IPS-18a (cell line): ENCODE measurements around the gene MAP3K15.

Source experiments
- H3K27ac ChIP-seq: one replicate; pipeline ENCODE4 v1.5.1; 2013; ENCODE audit warnings: low read length
- H3K27me3 ChIP-seq: one replicate; pipeline ENCODE4 v1.6.1; 2013; ENCODE audit warnings: mild to moderate bottlenecking, low read length; ENCODE audit not compliant: control insufficient read depth, insufficient read depth
- H3K36me3 ChIP-seq: one replicate; pipeline ENCODE4 v1.6.1; 2013; ENCODE audit warnings: low read depth, low read length; ENCODE audit not compliant: control insufficient read depth
- H3K4me1 ChIP-seq: one replicate; pipeline ENCODE4 v1.6.1; 2013; ENCODE audit warnings: low read depth, low read length; ENCODE audit not compliant: control insufficient read depth
- H3K4me3 ChIP-seq: one replicate; pipeline ENCODE4 v1.5.1; 2013; ENCODE audit warnings: low read length
- H3K9ac ChIP-seq: one replicate; pipeline ENCODE4 v1.6.1; 2013; ENCODE audit warnings: mild to moderate bottlenecking, low read length, moderate library complexity
- H3K9me3 ChIP-seq: one replicate; pipeline ENCODE4 v1.6.1; 2013; ENCODE audit warnings: low read depth, low read length; ENCODE audit not compliant: control insufficient read depth

The MAP3K15 gene

DNA sequence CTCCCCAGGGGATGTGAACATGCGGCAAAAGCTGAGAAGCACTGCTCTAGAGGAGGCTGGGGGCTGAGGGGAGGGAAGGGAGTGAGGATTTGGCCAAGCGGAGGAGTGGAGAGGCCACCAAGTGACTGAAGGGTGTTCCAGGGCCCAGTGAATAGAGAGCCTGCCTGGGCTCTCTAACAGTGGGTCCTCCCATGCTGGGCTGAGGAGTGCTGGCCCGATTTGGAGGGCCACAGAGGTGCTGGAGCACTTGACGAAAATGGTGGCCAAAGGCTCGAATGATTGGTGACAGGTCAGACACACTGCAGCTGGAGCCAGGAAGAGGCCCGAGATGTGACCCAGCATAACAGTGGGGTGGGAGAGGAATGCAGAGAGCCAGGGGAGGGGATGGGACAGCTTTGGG lies 37.5 kb upstream of the MAP3K15 start:
- Histone ChIP-seq H3K9ac (no peak overlapping the region), H3K4me3 (no peak overlapping the region), H3K27ac (no peak overlapping the region), H3K9me3 (peaks cover 4% of the 10 kb centered on the region), H3K36me3 (no peaks in the 10 kb centered on the region), H3K27me3 (no peaks in the 10 kb centered on the region), H3K4me1 (no peaks in the 10 kb centered on the region)

- Histone ChIP-seq H3K27me3 (no peaks in the 10 kb centered on the region), H3K4me1 (no peaks in the 10 kb centered on the region), H3K4me3 (no peak overlapping the region), H3K36me3 (no peaks in the 10 kb centered on the region), H3K27ac (no peak overlapping the region), H3K9me3 (peaks cover 3% of the 10 kb centered on the region), H3K9ac (no peak overlapping the region)
Measured at GRCh38 chrX:19549838-19550237, 34.5 kb upstream of the MAP3K15 start.

- Histone ChIP-seq H3K27ac (no peak overlapping the region), H3K9ac (no peak overlapping the region), H3K4me3 (no peak overlapping the region), H3K27me3 (no peaks in the 10 kb centered on the region), H3K36me3 (no peaks in the 10 kb centered on the region), H3K9me3 (peaks cover 3% of the 10 kb centered on the region), H3K4me1 (no peaks in the 10 kb centered on the region)
Measured at GRCh38 chrX:19548934-19549333, 33.6 kb upstream of the MAP3K15 start.

DNA sequence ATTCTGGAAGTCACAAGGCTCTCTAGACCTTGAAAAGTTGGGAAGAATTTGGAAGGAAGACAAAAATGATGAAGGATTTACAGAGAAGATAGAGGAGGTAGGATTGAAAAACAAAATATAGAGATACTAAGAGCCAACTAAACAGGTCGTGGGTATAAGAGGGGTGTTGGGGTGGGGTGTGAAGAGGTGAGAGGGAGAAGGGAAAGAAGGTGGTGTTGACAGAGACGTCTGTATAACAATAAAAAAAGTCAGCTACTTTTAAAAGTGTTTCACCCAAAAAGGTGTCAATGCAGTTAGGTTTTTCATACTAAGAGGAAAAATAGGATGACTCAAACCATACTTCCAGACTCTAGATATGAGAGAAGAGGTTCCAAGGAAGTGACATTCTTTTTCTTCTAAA lies 33.0 kb upstream of the MAP3K15 start:
- Histone ChIP-seq H3K9me3 (peaks cover 3% of the 10 kb centered on the region), H3K27me3 (no peaks in the 10 kb centered on the region), H3K36me3 (no peaks in the 10 kb centered on the region)

DNA sequence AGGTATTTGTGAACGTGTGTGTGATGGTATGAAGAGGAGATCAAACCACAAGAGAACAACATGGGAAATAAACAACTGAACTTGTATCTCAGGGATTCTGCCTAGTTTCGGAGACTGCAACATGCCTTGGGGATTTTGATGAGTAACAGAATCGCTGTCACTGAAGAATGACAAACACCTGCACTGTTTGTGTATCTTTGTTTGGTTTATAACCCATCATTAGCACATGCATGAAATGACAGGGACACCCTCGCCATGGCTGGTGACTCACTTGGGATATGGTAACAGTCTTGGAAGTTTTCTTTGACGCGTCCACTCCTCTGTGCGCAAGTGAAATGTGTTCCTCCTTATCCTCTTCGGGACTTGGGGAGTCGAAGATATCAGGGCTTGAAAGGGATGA lies 30.3 kb upstream of the MAP3K15 start:
- H3K4me1 ChIP-seq: no peaks in the 10 kb centered on the region
- H3K9me3 ChIP-seq: peaks cover 3% of the 10 kb centered on the region
- H3K27ac ChIP-seq: no peak overlapping the region
- H3K9ac ChIP-seq: no peak overlapping the region
- H3K36me3 ChIP-seq: no peaks in the 10 kb centered on the region
- H3K4me3 ChIP-seq: no peak overlapping the region
- H3K27me3 ChIP-seq: no peaks in the 10 kb centered on the region

More for the DNA sequence above, 33.0 kb upstream of the MAP3K15 start:
- no peak overlapping the region for H3K4me3 ChIP-seq
- H3K9ac ChIP-seq: no peak overlapping the region
- no peaks in the 10 kb centered on the region for H3K4me1 ChIP-seq
- no peak overlapping the region for H3K27ac ChIP-seq

DNA sequence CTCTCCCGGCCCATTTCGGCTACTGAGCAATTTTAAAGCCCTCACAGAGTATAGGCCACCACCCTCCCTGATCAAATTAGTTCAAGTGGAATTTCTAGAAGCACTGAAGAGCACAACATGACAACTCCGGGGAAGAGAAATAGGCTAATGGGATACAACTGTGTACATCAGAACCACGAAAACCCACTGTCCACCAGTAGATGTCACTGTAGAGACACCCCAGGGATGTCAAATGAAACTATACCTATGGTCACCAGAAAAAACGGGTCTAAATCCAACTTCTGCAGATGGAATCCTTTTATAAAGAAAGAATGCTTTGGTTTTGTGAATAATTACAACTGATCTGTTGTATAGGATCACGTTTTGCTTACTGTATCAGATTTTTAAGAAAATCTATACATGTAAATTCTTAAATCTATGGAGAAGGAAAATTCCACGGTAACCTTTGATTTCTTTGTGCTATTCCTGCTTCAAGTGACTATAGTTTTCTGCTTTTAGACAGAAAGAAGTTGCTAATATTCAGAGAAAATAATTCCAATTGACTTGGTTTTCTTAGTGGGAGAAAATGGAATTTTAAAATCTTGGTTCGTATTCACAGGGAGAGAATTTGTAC lies 29.5 kb upstream of the MAP3K15 start:
- Histone ChIP-seq H3K36me3 (no peaks in the 10 kb centered on the region), H3K9me3 (peaks cover 3% of the 10 kb centered on the region), H3K27ac (no peak overlapping the region), H3K4me1 (no peaks in the 10 kb centered on the region), H3K4me3 (no peak overlapping the region), H3K9ac (no peak overlapping the region), H3K27me3 (no peaks in the 10 kb centered on the region)

- no peak overlapping the region for H3K9ac ChIP-seq
- no peaks in the 10 kb centered on the region for H3K36me3 ChIP-seq
- H3K4me3 ChIP-seq: no peak overlapping the region
- no peak overlapping the region for H3K27ac ChIP-seq
- no peaks in the 10 kb centered on the region for H3K4me1 ChIP-seq
- no peaks in the 10 kb centered on the region for H3K27me3 ChIP-seq
- peaks cover 3% of the 10 kb centered on the region for H3K9me3 ChIP-seq
Measured at GRCh38 chrX:19543951-19544381, 28.7 kb upstream of the MAP3K15 start.

GRCh38 chrX:19543020-19543715 lies 27.9 kb upstream of the MAP3K15 start:
- Histone ChIP-seq H3K4me1 (no peaks in the 10 kb centered on the region), H3K9me3 (peaks cover 3% of the 10 kb centered on the region), H3K36me3 (no peaks in the 10 kb centered on the region), H3K27ac (no peak overlapping the region), H3K4me3 (no peak overlapping the region), H3K27me3 (no peaks in the 10 kb centered on the region), H3K9ac (no peak overlapping the region)

- no peak overlapping the region for H3K4me3 ChIP-seq
- H3K27ac ChIP-seq: no peak overlapping the region
Measured at GRCh38 chrX:19541931-19542330, 26.6 kb upstream of the MAP3K15 start.

GRCh38 chrX:19541196-19541595 lies 25.9 kb upstream of the MAP3K15 start:
- H3K9me3 ChIP-seq: no peaks in the 10 kb centered on the region
- no peak overlapping the region for H3K9ac ChIP-seq
- H3K36me3 ChIP-seq: no peaks in the 10 kb centered on the region
- no peak overlapping the region for H3K4me3 ChIP-seq
- no peaks in the 10 kb centered on the region for H3K4me1 ChIP-seq
- H3K27me3 ChIP-seq: no peaks in the 10 kb centered on the region
- no peak overlapping the region for H3K27ac ChIP-seq

More at GRCh38 chrX:19541931-19542330, 26.6 kb upstream of the MAP3K15 start:
- Histone ChIP-seq H3K9ac (no peak overlapping the region), H3K9me3 (no peaks in the 10 kb centered on the region), H3K4me1 (no peaks in the 10 kb centered on the region), H3K27me3 (no peaks in the 10 kb centered on the region), H3K36me3 (no peaks in the 10 kb centered on the region)

- Histone ChIP-seq H3K36me3 (no peaks in the 10 kb centered on the region), H3K27me3 (no peaks in the 10 kb centered on the region), H3K9me3 (no peaks in the 10 kb centered on the region), H3K4me3 (no peak overlapping the region), H3K27ac (no peak overlapping the region), H3K9ac (no peak overlapping the region), H3K4me1 (no peaks in the 10 kb centered on the region)
Measured at GRCh38 chrX:19540076-19540475, 24.8 kb upstream of the MAP3K15 start.

GRCh38 chrX:19539665-19540064 lies 24.4 kb upstream of the MAP3K15 start:
- Histone ChIP-seq H3K36me3 (no peaks in the 10 kb centered on the region), H3K4me3 (no peak overlapping the region), H3K9ac (no peak overlapping the region), H3K9me3 (no peaks in the 10 kb centered on the region), H3K27me3 (no peaks in the 10 kb centered on the region), H3K4me1 (no peaks in the 10 kb centered on the region), H3K27ac (no peak overlapping the region)
